Thoracic aorta (tissue), 2 donors: ENCODE measurements around the gene POU2F2. TPM values are rescaled to one million over a fixed set of nuclear protein-coding genes. Genes with fewer than 3 reads are reported as not detected.

ENCODE experiments used
- ATAC-seq: fragments of 150-250 bp; one replicate; pipeline ENCODE4 v1.8.0; 2017; ENCODE audit warnings: low read depth; ENCODE audit not compliant: insufficient number of reproducible peaks, low FRiP score
- DNase-seq: peaks from one replicate; pipeline ENCODE4 v3.0.0-alpha.2; 2020; ENCODE audit warnings: low spot score
- H3K27ac ChIP-seq, 2 donors: fragments of 200-600 bp; sonication (generic); 1 replicate in 1 of 2; 2 replicates in 1 of 2; pipeline ENCODE4 v1.5.1; 2016; ENCODE audit warnings: mild to moderate bottlenecking in 2 of 2, moderate library complexity in 2 of 2
- H3K27me3 ChIP-seq: fragments of 200-600 bp; sonication (generic); replicated peaks from 2 replicates; pipeline ENCODE4 v1.6.0; 2016; ENCODE audit warnings: mild to moderate bottlenecking; ENCODE audit not compliant: insufficient read depth
- H3K36me3 ChIP-seq: fragments of 200-600 bp; sonication (generic); one replicate; pipeline ENCODE4 v1.5.1; 2016
- H3K4me1 ChIP-seq, 2 donors: fragments of 200-600 bp; sonication (generic); 1 replicate in 1 of 2; 2 replicates in 1 of 2; pipeline versions ENCODE4 v1.5.1 to v1.6.0; 2016; ENCODE audit warnings: low read depth in 2 of 2, mild to moderate bottlenecking in 1 of 2; ENCODE audit not compliant: control insufficient read depth in 1 of 2
- H3K4me3 ChIP-seq: fragments of 200-600 bp; sonication (generic); 2 replicates; pipeline ENCODE4 v1.5.1; 2016; ENCODE audit warnings: mild to moderate bottlenecking
- H3K9me3 ChIP-seq: fragments of 200-600 bp; sonication (generic); 2 replicates; pipeline ENCODE4 v1.5.1; 2016
- CTCF ChIP-seq: fragments of 200-600 bp; sonication (generic); IDR thresholded peaks from one replicate; pipeline ENCODE4 v1.5.1; 2019; ENCODE audit warnings: antibody characterized with exemption
- total RNA-seq, 2 donors: library from RNA; depleted of rRNA; stranded (reverse); fragments of >200 nt; gene quantifications; one replicate each; pipeline versions ENCODE4 v1.1.0 to v1.2.3, GENCODE V29; 2016

POU2F2 gene
- total RNA-seq, 2 donors from 2014 or later = 0.85 to 5.8 TPM

GRCh38 chr19:42154471-42155323 is 22.5 kb upstream of the POU2F2 start:
- Histone ChIP-seq H3K27me3 (no peaks in the 10 kb centered on the region), H3K4me3 (no peak overlapping the region), H3K36me3 (no peaks in the 10 kb centered on the region), H3K4me1 (no peaks in the 10 kb centered on the region), H3K27ac (no peak overlapping the region), H3K9me3 (no peaks in the 10 kb centered on the region)
- no peak for TF ChIP-seq CTCF
- ATAC-seq = no peak
- DNase-seq = no peak

- Histone ChIP-seq H3K27me3 (no peaks in the 10 kb centered on the region), H3K9me3 (no peaks in the 10 kb centered on the region)
- TF ChIP-seq CTCF = no peak
Measured at GRCh38 chr19:42153672-42154433, 21.6 kb upstream of the POU2F2 start.

GRCh38 chr19:42152910-42153671 is 20.8 kb upstream of the POU2F2 start:
- DNase-seq (no peak), ATAC-seq (no peak)
- Histone ChIP-seq H3K27ac (no peak overlapping the region), H3K4me3 (no peak overlapping the region), H3K9me3 (no peaks in the 10 kb centered on the region), H3K4me1 (no peaks in the 10 kb centered on the region), H3K27me3 (no peaks in the 10 kb centered on the region), H3K36me3 (no peaks in the 10 kb centered on the region)
- TF ChIP-seq CTCF = no peak

More at GRCh38 chr19:42153672-42154433, 21.6 kb upstream of the POU2F2 start:
- Histone ChIP-seq H3K4me3 (no peak overlapping the region), H3K36me3 (no peaks in the 10 kb centered on the region), H3K4me1 (no peaks in the 10 kb centered on the region), H3K27ac (no peak overlapping the region)
- ATAC-seq = no peak
- DNase-seq = no peak

GRCh38 chr19:42151782-42152684 is 19.8 kb upstream of the POU2F2 start:
- DNase-seq (no peak), ATAC-seq (no peak)
- no peak for TF ChIP-seq CTCF
- no peak overlapping the region for H3K27ac ChIP-seq
- no peaks in the 10 kb centered on the region for H3K27me3 ChIP-seq
- no peaks in the 10 kb centered on the region for H3K36me3 ChIP-seq
- no peaks in the 10 kb centered on the region for H3K9me3 ChIP-seq
- H3K4me3 ChIP-seq = no peak overlapping the region
- no peaks in the 10 kb centered on the region for H3K4me1 ChIP-seq
